ENCODE measurements around the gene ADM2.
A peak's percentile ranks its signal among the peaks of the same experiment; 100 is the strongest.

The ADM2 gene

DNA sequence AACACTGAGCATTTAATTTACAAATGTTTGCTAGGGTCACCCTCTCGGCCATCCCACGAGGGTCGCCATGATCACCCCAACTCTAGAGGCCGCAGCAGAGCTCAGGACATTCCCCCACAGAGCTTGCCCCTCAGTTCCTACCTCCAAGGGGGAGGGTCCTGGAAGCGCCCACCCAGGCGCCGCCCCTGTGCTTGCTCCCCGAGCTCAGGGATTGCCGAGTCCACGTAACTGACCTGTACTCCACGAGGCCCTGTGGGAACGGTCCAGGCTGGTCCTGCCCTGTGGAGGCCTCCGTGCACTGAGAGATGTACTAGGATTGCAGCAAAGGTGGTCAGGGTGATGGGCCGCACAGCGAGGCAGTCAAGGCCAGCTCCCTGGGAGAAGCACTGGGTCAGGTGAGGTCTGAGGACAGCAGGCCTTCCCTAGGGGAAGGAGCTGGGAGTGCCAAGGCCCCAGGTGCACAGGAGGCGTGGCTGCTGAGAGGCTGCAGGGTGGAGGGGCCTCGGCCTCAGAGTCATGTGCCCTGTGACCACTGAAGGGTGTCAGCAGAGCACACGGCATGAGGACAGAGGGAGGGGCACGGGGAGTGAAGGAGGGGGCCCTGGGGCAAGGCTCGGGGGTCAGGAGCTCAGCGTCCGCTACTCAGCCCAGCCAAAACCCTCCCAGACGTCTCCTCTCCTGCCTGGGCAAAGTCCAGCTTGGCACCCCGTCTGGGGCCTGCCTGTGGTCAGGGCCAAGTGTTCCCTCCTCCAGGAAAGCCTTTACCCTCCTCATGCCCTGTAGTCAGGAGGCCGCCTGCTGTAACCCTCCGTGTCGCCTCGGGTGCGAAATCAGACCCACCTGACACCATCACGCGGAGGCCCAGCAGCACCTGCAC lies 2.9 kb downstream of the ADM2 start:
- Mint-ChIP-seq H3K27ac (no peak overlapping the region), H3K4me3 (no peak overlapping the region), H3K9me3 (peaks cover 8% of the 10 kb centered on the region), H3K4me1 (peaks cover 34% of the 10 kb centered on the region), H3K36me3 (ENCODE audit: low read depth) (no peaks in the 10 kb centered on the region), H3K27me3 (ENCODE audit: low read depth, poor library complexity) (peaks cover 28% of the 10 kb centered on the region)
- DNase-seq: no peak
- TF ChIP-seq, protein P1, sequence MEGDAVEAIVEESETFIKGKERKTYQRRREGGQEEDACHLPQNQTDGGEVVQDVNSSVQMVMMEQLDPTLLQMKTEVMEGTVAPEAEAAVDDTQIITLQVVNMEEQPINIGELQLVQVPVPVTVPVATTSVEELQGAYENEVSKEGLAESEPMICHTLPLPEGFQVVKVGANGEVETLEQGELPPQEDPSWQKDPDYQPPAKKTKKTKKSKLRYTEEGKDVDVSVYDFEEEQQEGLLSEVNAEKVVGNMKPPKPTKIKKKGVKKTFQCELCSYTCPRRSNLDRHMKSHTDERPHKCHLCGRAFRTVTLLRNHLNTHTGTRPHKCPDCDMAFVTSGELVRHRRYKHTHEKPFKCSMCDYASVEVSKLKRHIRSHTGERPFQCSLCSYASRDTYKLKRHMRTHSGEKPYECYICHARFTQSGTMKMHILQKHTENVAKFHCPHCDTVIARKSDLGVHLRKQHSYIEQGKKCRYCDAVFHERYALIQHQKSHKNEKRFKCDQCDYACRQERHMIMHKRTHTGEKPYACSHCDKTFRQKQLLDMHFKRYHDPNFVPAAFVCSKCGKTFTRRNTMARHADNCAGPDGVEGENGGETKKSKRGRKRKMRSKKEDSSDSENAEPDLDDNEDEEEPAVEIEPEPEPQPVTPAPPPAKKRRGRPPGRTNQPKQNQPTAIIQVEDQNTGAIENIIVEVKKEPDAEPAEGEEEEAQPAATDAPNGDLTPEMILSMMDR (IDR thresholded peaks at IDR 0.05): no peak

DNA sequence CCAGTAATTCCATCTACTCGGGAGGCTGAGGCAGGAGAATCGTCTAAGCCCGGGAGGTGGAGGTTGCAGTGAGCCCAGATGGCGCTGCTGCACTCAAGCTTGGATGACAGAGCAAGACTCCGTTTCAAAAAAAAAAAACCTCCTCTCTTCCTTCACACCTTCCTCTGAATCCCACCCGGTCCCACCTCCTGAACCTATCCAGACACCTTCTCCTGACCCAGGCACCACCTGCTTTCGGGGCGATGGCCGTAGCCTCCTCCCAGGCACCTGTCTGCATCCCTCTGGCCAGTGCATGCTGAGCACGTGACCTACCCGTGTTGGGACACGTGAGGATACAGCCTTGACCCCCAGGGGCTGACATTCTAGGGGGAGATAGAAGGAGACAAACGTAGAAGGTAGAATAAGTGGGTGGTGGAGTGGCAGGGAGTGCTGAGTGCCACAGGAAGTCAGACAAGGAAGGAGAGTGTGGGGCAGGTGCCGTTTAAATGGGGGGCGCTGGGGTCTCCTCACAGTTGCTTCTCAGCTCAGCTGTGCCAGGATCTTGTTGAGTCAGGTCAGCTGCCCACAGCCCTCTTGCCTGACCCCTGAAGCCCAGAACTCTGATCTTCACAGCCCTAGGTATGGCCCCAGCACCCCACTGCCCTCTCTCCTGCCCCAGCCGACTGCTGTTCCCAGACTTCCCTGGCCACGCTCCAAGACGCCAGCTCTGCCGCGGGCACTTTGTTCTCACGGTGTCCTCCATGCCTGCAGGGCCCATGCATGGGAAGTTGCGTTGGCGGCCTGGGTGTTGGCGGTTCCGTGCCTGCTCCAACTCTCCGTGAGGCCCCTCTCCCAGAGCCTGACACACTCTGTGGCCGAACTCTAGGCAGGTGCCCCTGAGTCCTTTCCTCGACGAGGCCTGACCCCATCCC lies 4.1 kb downstream of the ADM2 start:
- TF ChIP-seq, protein P1 (IDR thresholded peaks at IDR 0.05): no peak
- Mint-ChIP-seq H3K36me3 (ENCODE audit: low read depth) (no peaks in the 10 kb centered on the region), H3K4me3 (no peak overlapping the region), H3K27me3 (ENCODE audit: low read depth, poor library complexity) (peaks cover 15% of the 10 kb centered on the region), H3K27ac (peak overlapping the region; percentile 90), H3K4me1 (peaks cover 27% of the 10 kb centered on the region), H3K9me3 (no peaks in the 10 kb centered on the region)
- DNase-seq: no peak

DNA sequence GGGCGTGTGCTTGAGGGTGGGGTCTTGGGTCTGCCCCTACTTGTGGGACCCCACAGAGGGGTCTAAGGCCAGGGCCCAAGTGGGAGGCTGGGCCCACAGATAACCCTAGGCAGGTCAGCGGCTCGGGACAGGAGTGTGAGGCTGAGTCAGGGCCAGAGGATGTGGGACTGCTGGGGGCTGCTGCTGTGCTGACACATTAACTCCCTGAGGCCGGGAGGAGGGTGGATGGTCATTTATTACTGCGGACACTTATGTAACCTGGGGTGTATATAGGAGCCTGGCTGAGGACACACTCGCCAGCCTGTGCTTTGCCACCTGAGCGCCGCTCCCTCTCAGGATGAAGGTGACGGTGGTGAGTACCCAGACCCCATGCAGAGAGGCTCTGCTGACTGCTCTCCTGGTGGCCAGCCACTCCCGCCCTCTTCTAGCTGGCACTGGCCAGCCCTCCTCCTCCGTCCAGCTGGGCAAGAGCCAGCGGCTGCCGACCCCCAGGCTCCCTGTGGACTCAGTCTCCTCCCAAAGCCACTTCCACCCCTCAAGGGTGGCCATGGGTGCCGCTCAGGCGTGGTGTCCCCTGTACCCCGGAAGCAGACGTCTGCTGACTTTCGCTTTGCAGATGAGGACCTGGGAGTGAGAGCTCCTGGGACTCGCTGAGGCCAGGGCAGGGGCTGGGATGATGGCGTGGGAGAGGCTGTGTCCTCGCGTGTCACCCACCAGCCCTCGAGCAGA lies 5.4 kb downstream of the ADM2 start, which contains the start of gene MIOX:
Gene MIOX, plus strand, starts transcription at position 299 of the 729 bp plus-strand sequence. Its CDS starts 39 bp downstream, at position 338.
- Mint-ChIP-seq H3K4me1 (peaks cover 35% of the 10 kb centered on the region), H3K36me3 (ENCODE audit: low read depth) (no peaks in the 10 kb centered on the region), H3K4me3 (no peak within 1 kb of the TSS), H3K27ac (peak within 1 kb of the TSS; percentile 90), H3K9me3 (no peaks in the 10 kb centered on the region), H3K27me3 (ENCODE audit: low read depth, poor library complexity) (peaks cover 10% of the 10 kb centered on the region)
- no peak for DNase-seq
- TF ChIP-seq, protein P1 (IDR thresholded peaks at IDR 0.05): no peak

DNA sequence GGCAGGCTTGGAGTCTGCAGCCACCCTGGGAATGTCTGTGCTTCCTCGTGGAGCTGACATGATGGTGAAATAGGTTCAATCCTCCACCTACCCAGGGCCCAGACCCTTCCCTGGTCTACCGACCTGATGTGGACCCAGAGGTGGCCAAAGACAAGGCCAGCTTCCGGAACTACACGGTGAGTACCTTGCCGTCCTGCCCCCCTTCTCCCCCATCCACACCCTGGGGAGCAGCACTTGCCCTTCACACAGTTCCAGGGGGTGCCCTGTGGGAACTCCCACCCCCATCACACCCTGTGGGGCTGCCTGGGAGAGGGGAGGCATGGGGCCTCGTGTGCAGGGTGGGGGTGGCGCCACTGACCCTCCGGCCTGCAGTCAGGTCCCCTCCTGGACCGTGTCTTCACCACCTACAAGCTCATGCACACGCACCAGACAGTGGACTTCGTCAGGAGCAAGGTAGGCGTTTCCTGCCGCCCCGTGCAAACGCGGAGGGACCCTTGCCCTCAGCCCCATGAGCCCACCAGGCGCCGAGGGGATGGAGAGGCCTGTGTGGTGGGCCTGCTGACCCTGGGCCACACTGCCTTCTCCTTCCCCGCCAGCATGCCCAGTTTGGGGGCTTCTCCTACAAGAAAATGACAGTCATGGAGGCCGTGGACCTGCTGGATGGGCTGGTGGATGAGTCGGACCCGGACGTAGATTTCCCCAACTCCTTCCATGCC lies 6.1 kb downstream of the ADM2 start:
- TF ChIP-seq, protein P1 (IDR thresholded peaks at IDR 0.05): no peak
- no peak for DNase-seq
- no peaks in the 10 kb centered on the region for H3K36me3 Mint-ChIP-seq (ENCODE audit: low read depth)
- H3K4me3 Mint-ChIP-seq: no peak overlapping the region
- peaks cover 10% of the 10 kb centered on the region for H3K27me3 Mint-ChIP-seq (ENCODE audit: low read depth, poor library complexity)
- H3K9me3 Mint-ChIP-seq: no peaks in the 10 kb centered on the region
- H3K4me1 Mint-ChIP-seq: peaks cover 35% of the 10 kb centered on the region
- no peak overlapping the region for H3K27ac Mint-ChIP-seq

DNA sequence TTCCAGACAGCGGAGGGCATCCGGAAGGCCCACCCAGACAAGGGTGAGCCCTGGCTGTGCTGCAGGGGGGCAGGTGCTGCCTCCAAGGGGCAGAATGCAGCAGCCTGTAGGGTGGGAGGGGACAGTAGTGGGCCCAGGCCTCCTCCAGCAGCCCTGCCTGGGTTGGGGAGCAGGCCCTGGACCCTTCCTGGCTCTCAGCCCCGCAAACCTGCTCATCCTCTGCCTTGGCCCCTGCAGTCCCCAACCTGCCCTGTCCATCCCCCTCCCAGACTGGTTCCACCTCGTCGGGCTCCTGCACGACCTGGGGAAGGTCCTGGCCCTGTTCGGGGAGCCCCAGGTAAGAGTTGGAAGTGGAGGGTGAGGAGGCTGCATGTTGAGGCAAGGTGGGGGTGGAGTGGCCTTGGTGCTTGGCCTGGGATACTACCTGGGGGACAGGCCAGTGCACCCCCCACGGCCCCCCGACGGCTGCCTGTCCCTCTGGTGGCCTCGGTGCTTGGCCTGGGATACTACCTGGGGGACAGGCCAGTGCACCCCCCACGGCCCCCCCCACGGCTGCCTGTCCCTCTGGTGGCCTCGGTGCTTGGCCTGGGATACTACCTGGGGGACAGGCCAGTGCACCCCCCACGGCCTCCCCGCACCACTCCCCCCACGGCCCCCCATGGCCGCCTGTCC lies 6.8 kb downstream of the ADM2 start:
- Mint-ChIP-seq H3K27me3 (ENCODE audit: low read depth, poor library complexity) (peaks cover 10% of the 10 kb centered on the region), H3K9me3 (no peaks in the 10 kb centered on the region), H3K4me3 (no peak overlapping the region), H3K27ac (no peak overlapping the region), H3K4me1 (peaks cover 35% of the 10 kb centered on the region), H3K36me3 (ENCODE audit: low read depth) (no peaks in the 10 kb centered on the region)
- TF ChIP-seq, protein P1 (IDR thresholded peaks at IDR 0.05): no peak
- DNase-seq: no peak

Measured in nephron progenitor cell (in vitro differentiated cells).